Neural cell (in vitro differentiated cells): Measurements from ENCODE around the gene VWA5B1. TPM values are rescaled to one million over a fixed set of nuclear protein-coding genes. Genes with fewer than 3 reads are reported as not detected.

Experiments
- H2AFZ ChIP-seq: fragments of 200-600, 300-800 bp; sonication (generic), shearing (Covaris generic); 2 replicates; pipeline ENCODE4 v1.6.0; 2014; ENCODE audit warnings: low read depth, mild to moderate bottlenecking, antibody characterized with exemption, low read length, moderate library complexity
- H3F3A ChIP-seq: fragments of 200-600 bp; shearing (Covaris generic); 2 replicates; pipeline ENCODE4 v1.6.1; 2016; ENCODE audit warnings: mild to moderate bottlenecking, moderate library complexity, mixed read lengths, antibody characterized with exemption, low read length; ENCODE audit not compliant: insufficient read depth, poor library complexity, severe bottlenecking
- H3K27ac ChIP-seq: fragments of 200-600, 300-800 bp; sonication (generic), shearing (Covaris generic); 2 replicates; pipeline ENCODE4 v1.5.1; 2014; ENCODE audit warnings: mild to moderate bottlenecking, low read length, moderate library complexity
- H3K27me3 ChIP-seq: fragments of 300-800, 200-600 bp; sonication (generic), shearing (Covaris generic); 2 replicates; pipeline ENCODE4 v1.6.0; 2014; ENCODE audit warnings: mild to moderate bottlenecking, low read depth, low read length, moderate library complexity; ENCODE audit not compliant: insufficient read depth
- H3K36me3 ChIP-seq: fragments of 300-800, 200-600 bp; sonication (generic), shearing (Covaris generic); 2 replicates; pipeline ENCODE4 v1.5.1; 2014; ENCODE audit warnings: mild to moderate bottlenecking, antibody characterized with exemption, low read length, moderate library complexity; ENCODE audit not compliant: insufficient read depth
- H3K4me2 ChIP-seq: fragments of 300-800, 200-600 bp; sonication (generic), shearing (Covaris generic); 2 replicates; pipeline ENCODE4 v1.6.0; 2014; ENCODE audit warnings: mild to moderate bottlenecking, low read length
- H3K4me3 ChIP-seq: fragments of 300-800, 200-600 bp; sonication (generic), shearing (Covaris generic); 2 replicates; pipeline ENCODE4 v1.5.1; 2014; ENCODE audit warnings: mild to moderate bottlenecking, low read length, moderate library complexity
- H3K79me2 ChIP-seq: fragments of 200-600 bp; shearing (Covaris generic); replicated peaks from 2 replicates; pipeline ENCODE4 v1.6.0; 2014; ENCODE audit warnings: mild to moderate bottlenecking, low read length, moderate library complexity; ENCODE audit not compliant: insufficient read depth
- H3K9ac ChIP-seq: fragments of 300-800, 200-600 bp; sonication (generic), shearing (Covaris generic); 2 replicates; pipeline ENCODE4 v1.6.1; 2016; ENCODE audit warnings: mild to moderate bottlenecking, low read length, mixed read lengths
- H3K9me2 ChIP-seq: fragments of 200-600 bp; shearing (Covaris generic); 2 replicates; pipeline ENCODE4 v1.6.1; 2016; ENCODE audit warnings: mild to moderate bottlenecking, low read length, mixed read lengths; ENCODE audit not compliant: insufficient read depth
- H3K9me3 ChIP-seq: fragments of 200-600, 300-800 bp; sonication (generic), shearing (Covaris generic); 2 replicates; pipeline ENCODE4 v1.6.1; 2016; ENCODE audit warnings: mild to moderate bottlenecking, mixed run types, low read length, moderate library complexity, mixed read lengths
- H4K20me1 ChIP-seq: fragments of 200-600 bp; shearing (Covaris generic); 2 replicates; pipeline ENCODE4 v1.6.1; 2016; ENCODE audit warnings: mild to moderate bottlenecking, mixed run types; ENCODE audit not compliant: insufficient read depth
- CTCF ChIP-seq: fragments of 450-650 bp; IDR thresholded peaks from 2 replicates; pipeline ENCODE4 v1.5.1; 2014; ENCODE audit warnings: antibody characterized with exemption, mild to moderate bottlenecking, moderate library complexity; ENCODE audit not compliant: poor library complexity, severe bottlenecking
- EP300 ChIP-seq: fragments of 450-650 bp; conservative IDR thresholded peaks from 2 replicates; pipeline ENCODE4 v1.6.1; 2014; ENCODE audit warnings: antibody characterized with exemption, mild to moderate bottlenecking, moderate library complexity; ENCODE audit not compliant: poor library complexity, severe bottlenecking
- EZH2 ChIP-seq: fragments of 200-600, 300-800 bp; shearing (Covaris generic), sonication (generic); IDR thresholded peaks from 2 replicates; pipeline ENCODE4 v1.6.1; 2014; ENCODE audit warnings: antibody characterized with exemption, low read length, borderline replicate concordance, mild to moderate bottlenecking; ENCODE audit not compliant: insufficient read depth, poor library complexity, severe bottlenecking
- MXI1 ChIP-seq: fragments of 450-650 bp; conservative IDR thresholded peaks from 2 replicates; pipeline ENCODE4 v1.6.1; 2014; ENCODE audit warnings: antibody characterized with exemption, mild to moderate bottlenecking; ENCODE audit not compliant: poor library complexity, severe bottlenecking
- POLR2AphosphoS5 ChIP-seq: IDR thresholded peaks from 2 replicates; pipeline ENCODE4 v1.6.1; 2012
- RAD21 ChIP-seq: fragments of 450-650 bp; conservative IDR thresholded peaks from 2 replicates; pipeline ENCODE4 v1.6.1; 2014; ENCODE audit warnings: antibody characterized with exemption, mild to moderate bottlenecking, moderate library complexity
- REST ChIP-seq: IDR thresholded peaks from 2 replicates; pipeline ENCODE4 v1.6.1; 2012; ENCODE audit warnings: borderline replicate concordance
- SMC3 ChIP-seq: fragments of 450-650 bp; conservative IDR thresholded peaks from 2 replicates; pipeline ENCODE4 v1.6.1; 2014; ENCODE audit warnings: antibody characterized with exemption, mild to moderate bottlenecking, moderate library complexity; ENCODE audit not compliant: poor library complexity
- TAF1 ChIP-seq: IDR thresholded peaks from 2 replicates; pipeline ENCODE4 v1.6.1; 2012; ENCODE audit warnings: low read depth
- polyA plus RNA-seq: library from polyadenylated mRNA; depleted of rRNA; stranded (reverse); fragments of >200 nt; gene quantifications from 2 replicates; pipeline ENCODE4 v1.2.3, GENCODE V29; 2014

Gene VWA5B1
- polyA plus RNA-seq, 1 donor from 2014 or later = 0.27 TPM

GRCh38 chr1:20395255-20395654, 104.6 kb downstream of the VWA5B1 start:
- Histone ChIP-seq H3K79me2 (no peaks in the 10 kb centered on the region), H3F3A (no peaks in the 10 kb centered on the region), H3K9ac (no peak overlapping the region), H2AFZ (no peak overlapping the region), H3K9me2 (no peaks in the 10 kb centered on the region), H3K27ac (no peak overlapping the region), H3K27me3 (no peaks in the 10 kb centered on the region), H3K36me3 (no peaks in the 10 kb centered on the region), H3K4me2 (no peak overlapping the region), H4K20me1 (no peaks in the 10 kb centered on the region), H3K9me3 (no peaks in the 10 kb centered on the region), H3K4me3 (no peak overlapping the region)
- TF ChIP-seq RAD21 (no peak), CTCF (no peak), MXI1 (no peak), POLR2AphosphoS5 (no peak), SMC3 (no peak), EP300 (no peak), EZH2 (no peak), TAF1 (no peak), REST (no peak)

- no peaks in the 10 kb centered on the region for H3K9me3 ChIP-seq
- H3K36me3 ChIP-seq = no peaks in the 10 kb centered on the region
- H3K27ac ChIP-seq = no peak overlapping the region
- H2AFZ ChIP-seq = no peak overlapping the region
- H3K9me2 ChIP-seq = no peaks in the 10 kb centered on the region
- no peaks in the 10 kb centered on the region for H3K27me3 ChIP-seq
- H3F3A ChIP-seq = no peaks in the 10 kb centered on the region
- no peaks in the 10 kb centered on the region for H3K79me2 ChIP-seq
- H4K20me1 ChIP-seq = no peaks in the 10 kb centered on the region
- H3K4me3 ChIP-seq = no peak overlapping the region
- H3K9ac ChIP-seq = no peak overlapping the region
- no peak overlapping the region for H3K4me2 ChIP-seq
- TF ChIP-seq MXI1 (no peak), EP300 (no peak), EZH2 (no peak), RAD21 (no peak), TAF1 (no peak), POLR2AphosphoS5 (no peak), REST (no peak), SMC3 (no peak), CTCF (no peak)
These were observed 108.1 kb downstream of the VWA5B1 start for GRCh38 chr1:20398744-20399143.
